Measurements from ENCODE around the gene ATP6V0E1.
A peak's percentile ranks its signal among the peaks of the same experiment; 100 is the strongest.

The ATP6V0E1 gene

GRCh38 chr5:172956228-172956627 lies 27.3 kb upstream of the ATP6V0E1 start:
- DNase-seq (ENCODE audit: low spot score) (no peak), FAIRE-seq (no peak)

- FAIRE-seq (no peak), DNase-seq (ENCODE audit: low spot score) (peak; percentile 27)
These were observed 26.6 kb upstream of the ATP6V0E1 start for GRCh38 chr5:172956936-172957335.

GRCh38 chr5:172957458-172957857 lies 26.1 kb upstream of the ATP6V0E1 start:
- no peak for FAIRE-seq
- no peak for DNase-seq (ENCODE audit: low spot score)

- FAIRE-seq (no peak), DNase-seq (ENCODE audit: low spot score) (no peak)
These were observed 25.1 kb upstream of the ATP6V0E1 start for GRCh38 chr5:172958331-172959046.

GRCh38 chr5:172959824-172960799 lies 23.5 kb upstream of the ATP6V0E1 start:
- DNase-seq (ENCODE audit: low spot score) (no peak), FAIRE-seq (no peak)

- FAIRE-seq (no peak), DNase-seq (ENCODE audit: low spot score) (no peak)
These were observed 13.7 kb upstream of the ATP6V0E1 start for GRCh38 chr5:172969921-172970320.

- FAIRE-seq (no peak), DNase-seq (ENCODE audit: low spot score) (no peak)
These were observed 12.1 kb upstream of the ATP6V0E1 start for GRCh38 chr5:172971482-172971881.

GRCh38 chr5:172972552-172972951 lies 11.0 kb upstream of the ATP6V0E1 start:
- FAIRE-seq (peak; percentile 81), DNase-seq (ENCODE audit: low spot score) (peak; percentile 67)

GRCh38 chr5:172973127-172973916 lies 10.2 kb upstream of the ATP6V0E1 start:
- DNase-seq (ENCODE audit: low spot score) (no peak), FAIRE-seq (no peak)

- DNase-seq (ENCODE audit: low spot score), result no peak
- no peak for FAIRE-seq
These were observed 9.6 kb upstream of the ATP6V0E1 start for GRCh38 chr5:172973931-172974330.

GRCh38 chr5:172975289-172975688 lies 8.3 kb upstream of the ATP6V0E1 start:
- no peak for DNase-seq (ENCODE audit: low spot score)
- no peak for FAIRE-seq

GRCh38 chr5:172979778-172980177 lies 3.8 kb upstream of the ATP6V0E1 start:
- FAIRE-seq, result no peak
- DNase-seq (ENCODE audit: low spot score), result no peak

GRCh38 chr5:172981931-172982330 lies 1.6 kb upstream of the ATP6V0E1 start:
- FAIRE-seq, result no peak

GRCh38 chr5:172984244-172984953 lies 828 bp downstream of the ATP6V0E1 start:
- FAIRE-seq, result peak; percentile 5

More at GRCh38 chr5:172981931-172982330, 1.6 kb upstream of the ATP6V0E1 start:
- no peak for DNase-seq (ENCODE audit: low spot score)

GRCh38 chr5:172985596-172985995 lies 2.0 kb downstream of the ATP6V0E1 start:
- FAIRE-seq (no peak), DNase-seq (ENCODE audit: low spot score) (peak; percentile 20)

More at GRCh38 chr5:172984244-172984953, 828 bp downstream of the ATP6V0E1 start:
- peak; percentile 69 for DNase-seq (ENCODE audit: low spot score)

- DNase-seq (ENCODE audit: low spot score) (no peak), FAIRE-seq (no peak)
These were observed 4.7 kb downstream of the ATP6V0E1 start for GRCh38 chr5:172988276-172988675.

- DNase-seq (ENCODE audit: low spot score), result no peak
- FAIRE-seq, result no peak
These were observed 7.2 kb downstream of the ATP6V0E1 start for GRCh38 chr5:172990776-172991175.

GRCh38 chr5:172994405-172994804 lies 10.8 kb downstream of the ATP6V0E1 start:
- no peak for FAIRE-seq
- no peak for DNase-seq (ENCODE audit: low spot score)

GRCh38 chr5:172999372-172999973 lies 15.9 kb downstream of the ATP6V0E1 start:
- no peak for FAIRE-seq
- DNase-seq (ENCODE audit: low spot score), result no peak

- DNase-seq (ENCODE audit: low spot score) (no peak), FAIRE-seq (no peak)
These were observed 16.4 kb downstream of the ATP6V0E1 start for GRCh38 chr5:172999974-173000373.
